Stimulated activated CD4-positive, alpha-beta T cell treated with anti-CD3 and anti-CD28 coated beads, Interleukin-2, amount 100 ng/mL, for 4 hours (primary cell): Measurements from ENCODE around the gene SCAPER.
"Not testable (repeated sequence)": the region's sequence is repeated elsewhere in the genome, so short reads cannot be mapped to it uniquely, and the experiment has no call there.

Source experiments
- DNase-seq: peaks from one replicate; pipeline ENCODE4 v3.0.0-alpha.2; 2020; ENCODE audit warnings: low read depth

Gene SCAPER

GRCh38 chr15:76787273-76787672 lies 117.9 kb downstream of the SCAPER start:
- no peak for DNase-seq

- no peak for DNase-seq
These were observed 128.2 kb downstream of the SCAPER start for GRCh38 chr15:76776969-76777368.

DNA sequence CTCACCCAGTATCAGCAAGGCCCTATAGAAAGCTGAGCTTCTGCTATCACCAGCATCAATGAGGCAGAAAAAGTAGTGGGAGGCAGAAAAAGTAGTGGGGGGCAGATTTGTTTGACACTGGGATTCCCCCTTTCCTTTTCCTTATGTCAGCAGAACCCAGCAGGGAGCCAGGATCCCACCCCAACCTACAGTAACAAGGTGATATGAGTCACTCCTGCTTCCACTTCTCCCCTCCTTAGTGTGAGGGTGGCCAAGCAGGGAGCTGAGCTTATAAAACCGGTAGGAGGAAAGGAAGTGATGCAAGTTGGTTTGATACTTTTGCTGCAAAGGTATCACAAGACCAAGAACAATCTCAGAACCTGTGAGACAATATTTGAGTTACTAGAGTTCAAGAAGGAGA lies 128.7 kb downstream of the SCAPER start:
- no peak for DNase-seq

DNA sequence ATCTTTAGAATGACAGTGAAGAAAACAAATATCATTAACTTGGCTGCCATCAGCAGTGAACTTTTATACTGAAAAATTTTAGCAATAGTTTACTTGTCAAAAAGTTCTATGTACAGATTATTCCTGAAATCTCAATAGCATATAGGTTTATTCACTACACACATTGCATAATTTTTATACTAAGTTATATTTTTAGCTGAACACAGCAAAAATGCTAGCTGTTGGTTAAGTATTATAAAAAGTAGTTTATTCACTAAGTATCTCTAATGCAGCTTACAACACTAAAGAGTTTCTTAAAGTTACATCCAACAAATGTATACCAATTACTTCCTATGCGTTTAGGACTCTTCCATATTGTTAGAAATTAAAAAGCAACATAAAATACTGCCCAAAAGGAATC lies 131.9 kb downstream of the SCAPER start:
- no peak for DNase-seq

GRCh38 chr15:76772776-76773175 lies 132.4 kb downstream of the SCAPER start:
- no peak for DNase-seq

DNA sequence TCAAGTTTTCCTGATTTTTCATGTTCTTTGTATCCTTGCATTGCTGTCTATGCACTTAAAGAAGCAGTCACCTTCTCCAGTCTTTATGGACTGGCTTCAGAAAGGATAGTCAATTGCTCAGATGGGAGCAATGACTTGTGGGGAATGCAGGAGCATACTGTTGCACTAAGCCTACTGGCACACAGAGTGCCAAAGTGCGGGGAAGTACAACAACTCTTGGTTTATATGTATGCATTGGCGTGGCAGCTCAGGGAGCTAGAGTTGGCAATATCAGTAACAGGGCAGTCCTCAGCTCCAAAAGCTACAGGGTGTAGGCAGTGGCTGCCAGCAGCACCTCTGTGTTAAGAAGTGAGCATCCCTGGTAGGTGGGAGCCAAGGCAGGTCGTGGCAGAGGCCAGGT lies 141.1 kb downstream of the SCAPER start:
- no peak for DNase-seq

DNA sequence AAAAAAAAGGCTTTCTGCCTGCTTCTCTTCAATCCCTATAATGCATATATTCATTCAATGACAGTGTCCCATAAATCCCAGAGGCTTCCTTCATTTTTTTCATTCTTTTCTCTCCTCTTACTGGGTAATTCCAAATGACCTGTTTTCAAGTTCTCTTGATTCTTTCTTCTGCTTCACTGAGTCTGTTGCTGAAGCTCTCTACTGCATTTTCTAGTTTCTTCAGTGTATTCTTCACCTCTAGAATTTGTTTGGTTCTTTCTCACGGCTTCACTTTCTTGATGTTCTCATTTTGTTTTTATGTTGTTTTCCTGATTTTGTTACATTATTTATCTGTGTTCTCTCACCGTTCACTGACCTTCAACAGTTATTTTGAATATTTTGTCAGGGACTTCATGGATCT lies 141.6 kb downstream of the SCAPER start:
- DNase-seq: no peak

DNA sequence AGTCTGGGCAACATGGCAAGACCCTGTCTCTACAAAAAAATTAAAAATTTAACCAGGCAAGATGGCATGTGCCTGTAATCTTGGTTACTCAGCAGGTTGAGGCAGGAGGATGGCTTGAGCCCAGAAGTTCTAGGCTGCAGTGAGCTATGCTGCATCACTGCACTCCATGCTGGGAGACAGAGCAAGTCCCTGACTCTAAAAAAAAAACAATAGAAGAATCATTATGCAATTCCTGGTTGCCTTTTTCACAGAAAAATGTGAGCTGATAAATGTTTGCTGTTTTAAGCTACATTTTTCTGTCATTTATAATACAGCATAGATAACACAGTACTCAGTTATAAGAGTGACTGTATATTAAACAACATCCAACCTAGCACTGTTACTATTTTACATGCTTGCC lies 148.8 kb downstream of the SCAPER start:
- DNase-seq: no peak

- no peak for DNase-seq
These were observed 151.4 kb downstream of the SCAPER start for GRCh38 chr15:76753771-76754170.

DNA sequence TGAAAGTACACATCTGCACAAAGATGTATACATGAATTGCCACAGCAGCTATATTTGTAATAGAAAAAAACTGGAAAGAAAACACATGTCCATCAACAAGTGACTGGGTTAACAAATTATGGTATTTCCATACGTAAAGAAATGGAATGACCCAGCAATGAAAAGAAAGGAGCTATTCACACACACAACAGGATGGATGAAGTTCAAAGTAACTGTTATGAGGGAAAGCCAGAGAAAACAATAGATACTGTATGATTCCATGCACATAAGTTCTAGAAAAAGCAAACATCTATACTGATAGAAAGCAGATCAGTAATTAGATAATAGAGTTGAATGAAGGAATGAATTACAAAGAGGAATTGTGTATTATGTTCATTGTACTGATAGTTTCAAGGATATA lies 152.0 kb downstream of the SCAPER start:
- no peak for DNase-seq

DNA sequence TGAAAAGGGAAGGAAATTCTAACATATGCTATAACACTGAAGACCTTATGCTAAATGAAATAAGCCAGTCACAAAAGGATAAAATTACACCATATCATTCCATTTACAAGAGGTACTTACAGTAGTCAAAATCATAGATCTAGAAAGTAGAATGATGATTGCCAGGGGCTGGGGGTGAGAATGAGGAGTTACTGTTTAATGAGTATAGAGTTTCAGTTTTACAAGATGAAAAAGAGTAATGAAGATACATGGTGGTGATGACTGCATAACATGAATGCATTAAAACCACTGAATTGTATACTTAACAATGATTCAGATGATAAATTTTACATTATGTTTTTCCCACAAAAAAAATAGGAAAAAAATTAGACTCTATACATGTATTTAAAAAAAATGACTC lies 152.6 kb downstream of the SCAPER start:
- no peak for DNase-seq

DNA sequence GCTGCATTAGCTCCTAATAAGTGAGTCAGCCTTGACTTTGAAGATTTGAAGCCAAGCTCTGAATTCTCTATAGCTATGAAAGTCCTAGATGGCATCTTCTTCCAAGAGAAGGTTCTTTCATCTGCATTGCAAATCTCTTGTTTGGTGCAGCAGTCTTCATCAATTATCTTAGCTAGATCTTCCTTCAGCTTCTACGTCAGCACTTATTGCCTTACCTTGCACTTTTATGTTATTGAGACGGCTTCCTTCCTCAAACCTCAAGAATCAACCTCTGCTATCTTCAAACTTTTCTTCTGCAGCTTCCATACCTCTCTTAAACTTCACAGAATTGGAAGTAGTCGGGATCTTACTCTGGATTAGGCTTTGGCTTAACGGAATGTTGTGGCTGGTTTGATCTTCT lies 167.6 kb downstream of the SCAPER start:
- no peak for DNase-seq

- DNase-seq: not testable (repeated sequence)
These were observed 172.8 kb downstream of the SCAPER start for GRCh38 chr15:76732321-76732720.

DNA sequence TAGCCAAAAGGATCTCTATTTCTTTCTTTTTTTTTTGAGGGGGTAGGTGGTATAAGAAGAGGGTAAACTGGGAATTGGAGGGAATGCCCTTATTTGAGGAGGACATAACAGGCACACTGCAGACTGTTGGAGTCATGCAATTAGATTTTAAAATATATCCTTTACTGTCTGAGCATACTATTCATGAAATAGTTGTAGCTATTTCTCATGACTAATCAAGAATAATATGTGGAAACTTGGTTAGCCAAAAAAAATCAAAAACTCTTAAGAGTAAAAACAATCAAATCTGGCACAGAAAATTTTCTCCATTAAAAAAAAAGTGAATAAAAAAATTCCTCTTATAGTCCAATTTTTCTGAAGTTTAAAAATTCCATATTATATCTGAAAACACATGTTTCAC lies 174.9 kb downstream of the SCAPER start:
- no peak for DNase-seq

- DNase-seq: no peak
These were observed 186.3 kb downstream of the SCAPER start for GRCh38 chr15:76718863-76719262.

DNA sequence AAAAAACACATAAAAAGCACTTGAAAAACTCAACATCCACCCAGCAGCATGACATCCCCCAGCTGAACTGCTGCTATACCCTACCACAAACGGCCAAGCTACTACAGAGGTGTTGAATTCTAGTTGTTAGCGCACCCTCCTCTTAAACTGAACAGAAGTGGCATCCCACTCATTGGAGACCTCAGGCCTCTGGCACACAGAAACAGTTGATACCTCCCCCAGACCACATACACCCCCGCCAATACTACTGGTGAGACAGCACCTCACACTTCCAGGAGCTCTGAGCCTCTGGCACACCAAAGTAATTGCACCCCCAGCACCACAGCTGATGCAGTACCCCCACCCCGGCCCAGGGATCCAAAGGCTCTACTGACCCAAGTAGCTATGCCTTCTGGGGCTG lies 190.2 kb downstream of the SCAPER start:
- no peak for DNase-seq

DNA sequence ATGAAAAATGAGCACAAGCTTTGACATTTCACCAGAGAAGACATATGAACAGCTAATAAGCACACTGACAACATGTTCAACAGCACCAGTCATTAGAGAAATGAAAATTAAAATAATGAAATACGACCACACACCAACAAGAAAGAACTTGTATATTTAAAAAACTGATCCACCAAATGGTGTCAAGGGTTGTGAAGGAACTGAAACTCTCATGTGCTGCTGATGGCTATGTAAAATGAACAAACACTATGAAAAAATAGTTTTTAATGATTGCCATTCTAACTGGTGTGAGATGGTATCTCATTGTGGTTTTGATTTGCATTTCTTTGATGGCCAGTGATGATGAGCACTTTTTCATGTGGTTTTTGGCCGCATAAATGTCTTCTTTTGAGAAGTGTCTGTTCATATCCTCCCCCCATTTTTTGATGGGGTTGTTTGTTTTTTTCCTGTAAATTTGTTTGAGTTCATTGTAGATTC lies 193.8 kb downstream of the SCAPER start:
- no peak for DNase-seq

DNA sequence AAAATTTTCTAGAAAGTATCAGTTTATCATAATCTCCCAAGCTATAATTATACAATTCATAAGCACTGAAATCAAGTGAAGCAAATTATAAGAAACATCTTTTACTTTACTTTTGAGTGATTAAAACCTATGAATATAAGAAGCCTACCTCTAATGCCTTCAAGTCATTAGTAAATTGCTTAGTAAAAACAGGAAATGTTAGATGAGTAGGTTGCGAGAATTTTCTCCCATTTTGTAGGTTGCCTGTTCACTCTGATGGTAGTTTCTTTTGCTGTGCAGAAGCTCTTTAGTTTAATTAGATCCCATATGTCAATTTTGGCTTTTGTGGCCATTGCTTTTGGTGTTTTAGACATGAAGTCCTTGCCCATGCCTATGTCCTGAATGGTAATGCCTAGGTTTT lies 201.1 kb downstream of the SCAPER start:
- not testable (repeated sequence) for DNase-seq

GRCh38 chr15:76696840-76697239 lies 208.3 kb downstream of the SCAPER start:
- DNase-seq: no peak

- DNase-seq: not testable (repeated sequence)
These were observed 212.6 kb downstream of the SCAPER start for GRCh38 chr15:76692546-76692945.

GRCh38 chr15:76687592-76687991 lies 217.5 kb downstream of the SCAPER start:
- not testable (repeated sequence) for DNase-seq

DNA sequence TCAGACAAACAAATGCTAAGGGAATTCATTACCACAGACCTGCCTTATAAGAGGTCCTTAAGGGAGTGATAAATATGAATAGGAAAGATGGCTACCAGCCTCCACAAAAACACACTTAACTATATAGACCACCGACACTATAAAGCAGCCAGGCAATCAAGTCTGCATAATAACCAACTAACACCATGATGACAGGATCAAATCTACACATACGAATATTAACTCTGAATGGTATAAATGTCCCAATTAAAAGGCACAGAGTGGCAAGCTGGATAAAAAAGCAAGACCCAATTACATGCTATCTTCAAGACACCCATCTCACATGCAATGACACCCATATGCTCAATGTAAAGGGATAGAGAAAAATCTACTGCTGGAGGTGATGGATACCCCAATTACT lies 221.1 kb downstream of the SCAPER start:
- no peak for DNase-seq

DNA sequence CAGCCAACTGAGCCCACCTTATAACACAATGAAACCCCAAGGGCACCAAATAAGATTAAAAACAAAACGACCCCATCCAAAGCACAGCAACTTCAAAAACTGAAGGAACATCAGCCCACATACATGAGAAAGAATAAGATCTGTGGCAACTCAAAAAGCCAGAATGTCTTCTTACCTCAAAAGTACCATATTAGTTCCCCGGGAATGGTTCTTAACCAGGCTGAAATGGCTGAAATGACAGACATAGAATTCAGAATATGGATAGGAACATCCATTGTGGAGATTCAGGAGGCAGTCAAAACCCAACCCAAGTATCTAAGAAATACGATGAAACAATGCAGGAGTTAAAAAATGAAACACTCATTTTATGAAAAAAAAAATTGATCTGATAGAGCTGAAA lies 222.3 kb downstream of the SCAPER start:
- no peak for DNase-seq

GRCh38 chr15:76682259-76682658 lies 222.9 kb downstream of the SCAPER start:
- DNase-seq: no peak

GRCh38 chr15:76678766-76679165 lies 226.4 kb downstream of the SCAPER start:
- DNase-seq: no peak
